ENCODE results near the gene SMARCD1. TPM values are rescaled to one million over a fixed set of nuclear protein-coding genes. Genes with fewer than 3 reads are reported as not detected.
"Not testable (repeated sequence)": the region's sequence is repeated elsewhere in the genome, so short reads cannot be mapped to it uniquely, and the experiment has no call there.

Gene SMARCD1
- polyA plus RNA-seq, 3 donors = 184 to 205 (median 190) TPM

DNA sequence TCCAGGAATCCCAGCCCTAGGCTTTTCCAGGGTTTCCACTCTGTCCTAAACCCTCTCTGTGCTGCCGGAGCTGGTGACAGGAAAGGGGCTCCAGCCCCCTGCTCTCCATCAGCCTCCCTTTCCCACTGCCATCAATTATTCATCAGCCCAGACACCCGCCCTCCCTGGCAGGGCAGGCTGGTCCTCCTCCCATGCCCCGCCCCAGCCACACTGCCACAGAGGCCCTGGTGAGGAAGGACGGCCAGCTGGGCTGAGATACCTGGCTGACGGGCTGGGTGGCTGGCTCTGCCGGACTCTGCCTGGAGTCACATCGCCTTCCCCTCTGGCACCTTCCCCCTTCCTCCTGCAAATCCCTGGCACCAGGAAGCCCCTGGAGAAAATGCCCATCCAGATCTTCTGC is 11.9 kb upstream of the SMARCD1 start:
- DNase-seq = no peak

DNA sequence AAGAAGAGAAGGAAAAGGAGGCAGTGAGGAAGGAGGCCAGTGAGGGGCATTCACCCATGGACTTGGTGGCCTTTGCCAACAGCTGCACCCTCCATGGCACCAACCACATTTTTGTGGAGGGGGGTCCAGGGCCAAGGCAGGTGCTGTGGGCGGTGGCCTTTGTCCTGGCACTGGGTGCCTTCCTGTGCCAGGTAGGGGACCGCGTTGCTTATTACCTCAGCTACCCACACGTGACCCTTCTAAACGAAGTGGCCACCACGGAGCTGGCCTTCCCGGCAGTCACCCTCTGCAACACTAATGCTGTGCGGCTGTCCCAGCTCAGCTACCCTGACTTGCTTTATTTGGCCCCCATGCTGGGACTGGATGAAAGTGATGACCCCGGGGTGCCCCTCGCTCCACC is 11.4 kb upstream of the SMARCD1 start:
- DNase-seq = no peak

DNA sequence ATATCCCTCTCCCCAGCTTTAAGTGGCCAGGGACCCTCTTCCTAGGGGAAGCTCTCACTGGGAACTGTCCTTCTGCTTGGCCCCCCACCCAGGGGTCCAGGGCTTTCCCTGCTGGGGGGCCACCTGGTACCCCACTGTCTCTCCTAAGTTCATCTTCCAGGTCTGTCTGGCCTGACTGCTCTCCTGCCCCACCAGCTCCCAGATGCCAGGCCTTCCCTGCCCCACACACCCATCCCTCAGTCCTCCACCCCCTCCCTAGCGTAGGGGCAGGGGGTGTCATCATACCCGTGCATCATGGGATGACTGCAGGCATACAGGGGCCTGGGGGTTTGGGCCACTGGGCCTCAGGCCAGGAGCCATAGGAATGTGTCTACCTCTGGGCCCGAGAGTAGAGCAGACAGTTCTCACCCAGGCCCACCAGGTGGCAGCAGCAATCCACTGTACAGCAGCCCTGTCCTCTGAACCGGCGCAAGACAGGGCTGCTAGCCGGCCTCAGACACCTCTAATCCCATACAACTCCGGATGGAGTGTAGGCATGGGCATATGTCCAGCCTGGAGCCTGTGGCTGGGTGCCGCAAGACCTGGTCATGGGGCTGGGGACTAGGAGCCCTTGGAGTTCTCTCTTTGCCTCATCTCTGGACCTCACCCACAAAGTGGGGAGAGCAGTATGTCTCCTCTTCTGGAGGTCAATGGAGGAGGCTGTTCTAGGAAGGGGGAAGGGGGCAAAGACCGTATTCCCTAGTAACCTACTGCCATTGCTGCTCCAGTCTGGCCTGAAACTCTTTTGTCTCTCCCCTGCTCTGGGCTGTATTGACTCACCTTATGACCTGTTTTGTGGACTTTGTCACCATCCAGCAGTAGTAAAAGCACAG is 10.0 kb upstream of the SMARCD1 start:
- DNase-seq = peak; percentile 79

DNA sequence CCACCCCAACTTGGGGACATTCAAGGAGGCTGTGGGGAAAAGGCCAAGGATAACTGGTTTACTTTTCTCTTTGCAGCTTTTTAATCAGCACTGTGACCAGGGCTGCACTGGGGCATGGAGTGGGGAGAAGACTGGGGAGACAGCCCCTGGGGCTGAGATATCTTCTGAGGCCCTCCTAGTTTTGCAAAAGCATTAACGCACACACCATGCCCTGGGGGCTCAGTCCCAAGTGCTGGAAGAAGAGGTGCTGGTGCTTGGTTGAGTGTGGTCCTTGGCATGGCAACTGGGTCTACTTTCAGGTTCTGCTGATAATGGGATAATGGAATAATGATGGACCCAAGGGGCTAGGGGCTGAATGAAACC is 9.4 kb upstream of the SMARCD1 start:
- DNase-seq = no peak

DNA sequence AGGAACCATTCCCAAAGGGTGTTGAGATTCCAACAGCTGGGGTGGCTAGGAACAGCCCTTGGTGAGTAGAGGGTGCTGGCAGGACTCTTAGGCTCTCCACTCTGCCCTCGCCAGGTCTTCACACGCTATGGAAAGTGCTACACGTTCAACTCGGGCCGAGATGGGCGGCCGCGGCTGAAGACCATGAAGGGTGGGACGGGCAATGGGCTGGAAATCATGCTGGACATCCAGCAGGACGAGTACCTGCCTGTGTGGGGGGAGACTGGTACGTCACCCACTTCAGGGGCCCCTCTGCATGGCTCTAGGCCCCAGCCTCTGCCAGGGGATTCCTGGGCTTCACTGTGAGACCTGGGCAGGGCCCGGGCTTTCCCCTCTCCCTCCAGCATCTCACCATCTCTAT is 8.0 kb upstream of the SMARCD1 start:
- no peak for DNase-seq

DNA sequence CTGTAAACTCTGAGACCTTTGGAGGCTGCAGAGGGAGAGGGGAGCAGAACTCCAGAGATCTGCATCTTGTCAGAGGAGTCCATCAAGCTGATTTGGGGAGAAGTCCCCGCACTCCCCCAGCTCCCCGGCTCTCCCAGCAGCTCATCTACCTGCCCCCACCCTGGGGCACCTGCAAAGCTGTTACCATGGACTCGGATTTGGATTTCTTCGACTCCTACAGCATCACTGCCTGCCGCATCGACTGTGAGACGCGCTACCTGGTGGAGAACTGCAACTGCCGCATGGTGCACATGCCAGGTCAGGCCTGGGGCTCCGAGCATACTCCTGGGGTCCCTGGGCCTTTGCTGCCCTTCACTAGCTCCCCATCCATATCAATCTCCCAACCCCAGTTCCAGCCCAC is 6.9 kb upstream of the SMARCD1 start:
- DNase-seq = no peak

DNA sequence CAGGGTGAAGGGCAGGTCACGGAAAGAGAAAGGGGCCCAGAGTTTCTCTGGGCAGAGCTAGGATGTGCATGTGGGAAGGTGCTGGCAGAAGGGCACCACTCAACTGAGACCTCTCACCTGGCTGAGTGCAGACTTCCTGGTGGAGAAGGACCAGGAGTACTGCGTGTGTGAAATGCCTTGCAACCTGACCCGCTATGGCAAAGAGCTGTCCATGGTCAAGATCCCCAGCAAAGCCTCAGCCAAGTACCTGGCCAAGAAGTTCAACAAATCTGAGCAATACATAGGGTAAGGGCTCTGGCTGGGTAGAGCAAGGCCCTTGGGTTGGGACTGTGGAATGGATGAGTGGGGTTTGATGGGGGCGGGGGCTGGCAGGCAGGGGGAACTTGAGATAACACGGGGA is 5.4 kb upstream of the SMARCD1 start:
- no peak for DNase-seq

DNA sequence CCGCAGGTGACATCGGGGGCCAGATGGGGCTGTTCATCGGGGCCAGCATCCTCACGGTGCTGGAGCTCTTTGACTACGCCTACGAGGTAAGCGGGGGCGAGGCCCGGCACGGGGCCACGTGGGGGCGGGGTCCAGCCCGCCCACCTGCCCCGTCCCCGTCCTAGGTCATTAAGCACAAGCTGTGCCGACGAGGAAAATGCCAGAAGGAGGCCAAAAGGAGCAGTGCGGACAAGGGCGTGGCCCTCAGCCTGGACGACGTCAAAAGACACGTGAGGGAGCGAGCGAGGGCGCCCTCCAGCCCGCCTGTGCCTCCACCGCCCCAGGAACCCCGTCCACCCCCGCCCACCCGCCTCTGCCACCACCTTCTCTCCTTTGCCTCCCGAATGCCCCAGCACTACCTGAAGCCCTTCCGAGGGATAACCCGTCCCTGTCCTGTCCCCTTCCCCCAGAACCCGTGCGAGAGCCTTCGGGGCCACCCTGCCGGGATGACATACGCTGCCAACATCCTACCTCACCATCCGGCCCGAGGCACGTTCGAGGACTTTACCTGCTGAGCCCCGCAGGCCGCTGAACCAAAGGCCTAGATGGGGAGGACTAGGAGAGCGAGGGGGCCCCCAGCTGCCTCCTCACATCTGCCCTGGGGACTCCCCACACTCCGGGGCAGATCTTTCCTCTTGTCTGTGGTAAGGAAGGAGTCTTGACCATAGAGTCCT is 3.9 kb upstream of the SMARCD1 start:
- no peak for DNase-seq

DNA sequence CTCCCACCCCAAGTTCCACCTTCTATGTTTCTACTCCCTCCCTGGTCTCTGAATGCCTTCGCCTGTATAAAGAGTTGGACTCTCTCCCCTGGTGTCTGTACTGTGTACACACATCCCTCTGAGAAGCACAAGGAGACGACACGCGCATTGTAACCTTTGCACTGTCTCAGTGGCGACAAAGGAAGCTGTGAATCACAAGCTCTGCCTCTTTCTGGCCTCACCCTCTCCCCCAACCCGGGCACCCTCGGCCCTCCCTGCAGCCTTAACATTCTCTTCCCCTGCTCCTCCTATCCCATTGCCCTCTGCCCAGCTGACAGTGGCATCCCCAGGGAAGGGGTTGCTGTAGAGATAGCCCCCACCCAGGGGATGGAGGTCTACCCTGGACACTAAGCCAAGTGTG is 2.5 kb upstream of the SMARCD1 start:
- no peak for DNase-seq

DNA sequence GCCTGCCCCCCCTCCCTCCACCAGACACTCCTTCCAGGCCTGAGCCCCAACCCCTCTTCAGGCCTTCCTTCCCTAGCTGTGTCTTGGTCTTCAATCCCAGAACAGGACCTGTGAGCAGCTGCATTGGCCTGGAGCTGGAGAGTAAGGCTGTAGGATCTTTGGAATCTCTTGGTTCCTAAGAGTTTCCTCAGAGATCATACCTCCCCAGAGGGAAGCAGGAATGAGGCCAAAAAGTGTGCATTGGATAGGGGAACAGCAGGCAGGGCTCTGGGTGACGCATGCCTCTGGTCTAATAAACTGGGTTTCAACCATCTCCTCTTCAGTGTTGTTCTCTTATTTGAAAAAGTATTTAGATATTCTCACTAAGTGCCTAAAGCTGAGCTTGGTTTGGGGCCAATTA is 1.8 kb upstream of the SMARCD1 start:
- no peak for DNase-seq

DNA sequence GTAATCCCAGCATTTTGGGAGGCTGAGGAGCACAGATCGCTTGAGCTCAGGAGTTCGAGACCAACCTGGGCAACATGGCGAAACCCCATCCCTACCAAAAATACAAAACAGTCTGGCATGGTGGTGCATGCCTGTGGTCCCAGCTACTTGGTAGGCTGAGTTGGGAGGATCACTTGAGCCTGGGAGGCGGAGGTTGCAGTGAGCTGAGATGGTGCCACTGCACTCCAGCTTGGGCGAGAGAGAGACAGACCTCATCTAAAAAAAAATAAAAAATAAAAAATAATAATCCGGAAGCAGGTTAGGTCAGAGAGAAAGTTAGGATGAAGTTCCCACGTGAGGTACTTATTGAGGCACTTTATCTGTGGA is 750 bp upstream of the SMARCD1 start:
- DNase-seq = not testable (repeated sequence)

DNA sequence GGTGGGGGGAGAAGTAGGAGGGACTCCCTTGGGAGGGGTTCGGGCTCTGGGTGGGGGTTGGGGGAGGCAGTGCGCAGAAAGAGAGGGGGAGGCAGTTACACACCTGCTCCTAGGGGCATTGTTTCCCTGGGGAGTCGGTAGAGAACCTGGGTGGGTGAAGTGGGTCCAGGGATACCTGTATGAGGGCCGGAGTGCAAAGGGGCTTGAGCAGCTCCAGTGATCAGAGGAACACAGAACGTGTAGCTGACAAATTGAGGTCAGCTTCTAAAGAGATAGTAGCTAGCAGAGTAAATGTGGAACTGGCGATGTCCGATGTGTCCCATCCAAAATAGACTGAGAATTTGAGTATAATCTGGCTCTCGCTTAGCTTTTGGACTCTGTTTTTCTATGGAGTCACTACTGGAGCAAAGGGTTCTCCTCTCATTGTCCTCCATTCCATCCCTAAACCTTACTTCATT is 502 bp downstream of the SMARCD1 start:
- DNase-seq = no peak

DNA sequence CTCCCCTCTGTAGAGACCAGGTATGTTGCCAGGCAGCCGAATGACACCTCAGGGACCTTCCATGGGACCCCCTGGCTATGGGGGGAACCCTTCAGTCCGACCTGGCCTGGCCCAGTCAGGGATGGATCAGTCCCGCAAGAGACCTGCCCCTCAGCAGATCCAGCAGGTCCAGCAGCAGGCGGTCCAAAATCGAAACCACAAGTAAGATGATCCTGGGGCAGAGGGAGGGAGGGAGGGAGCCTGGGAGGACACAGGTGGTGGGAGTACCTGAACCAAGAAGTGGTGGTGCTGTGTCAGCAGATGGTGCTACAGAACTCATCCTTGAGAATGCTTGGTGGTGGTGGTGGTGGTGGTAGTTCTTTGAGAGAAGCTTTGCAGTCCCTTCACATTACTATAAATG is 1.0 kb downstream of the SMARCD1 start:
- DNase-seq = no peak

DNA sequence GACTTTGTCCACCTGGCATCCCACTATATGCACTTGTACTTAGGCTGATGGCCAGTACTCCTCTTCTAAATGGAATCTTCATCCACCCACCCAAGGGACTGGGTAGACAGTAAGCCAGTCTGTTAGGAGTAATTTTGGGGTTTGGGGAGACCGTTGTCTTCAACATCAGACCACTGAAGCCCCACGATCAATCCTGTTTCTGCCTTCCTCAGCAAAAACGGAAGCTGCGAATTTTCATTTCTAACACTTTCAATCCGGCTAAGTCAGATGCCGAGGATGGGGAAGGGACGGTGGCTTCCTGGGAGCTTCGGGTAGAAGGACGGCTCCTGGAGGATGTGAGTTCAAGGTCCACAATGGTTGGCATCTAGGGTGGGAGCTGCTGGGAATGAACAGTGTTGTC is 2.0 kb downstream of the SMARCD1 start:
- DNase-seq = no peak

DNA sequence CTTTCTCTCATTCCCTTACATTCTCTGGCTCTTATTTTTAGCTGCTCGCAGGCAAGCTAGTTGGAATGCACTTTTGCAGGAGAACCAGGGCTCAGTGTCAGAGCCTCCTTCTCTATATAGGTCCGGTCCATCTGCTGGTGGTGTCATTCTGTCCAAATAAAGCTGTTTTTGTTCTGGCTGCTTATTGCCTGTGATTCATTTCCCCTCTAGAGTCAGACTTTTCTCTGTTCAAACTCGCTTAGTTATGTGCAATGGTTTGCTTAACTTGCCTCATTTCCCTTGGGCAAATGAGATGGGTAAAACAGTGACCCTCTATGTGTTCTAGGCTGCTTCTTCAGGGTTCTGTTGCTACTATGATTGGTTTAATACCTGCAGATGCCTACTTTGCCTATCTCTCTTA is 2.9 kb downstream of the SMARCD1 start:
- DNase-seq = no peak

DNA sequence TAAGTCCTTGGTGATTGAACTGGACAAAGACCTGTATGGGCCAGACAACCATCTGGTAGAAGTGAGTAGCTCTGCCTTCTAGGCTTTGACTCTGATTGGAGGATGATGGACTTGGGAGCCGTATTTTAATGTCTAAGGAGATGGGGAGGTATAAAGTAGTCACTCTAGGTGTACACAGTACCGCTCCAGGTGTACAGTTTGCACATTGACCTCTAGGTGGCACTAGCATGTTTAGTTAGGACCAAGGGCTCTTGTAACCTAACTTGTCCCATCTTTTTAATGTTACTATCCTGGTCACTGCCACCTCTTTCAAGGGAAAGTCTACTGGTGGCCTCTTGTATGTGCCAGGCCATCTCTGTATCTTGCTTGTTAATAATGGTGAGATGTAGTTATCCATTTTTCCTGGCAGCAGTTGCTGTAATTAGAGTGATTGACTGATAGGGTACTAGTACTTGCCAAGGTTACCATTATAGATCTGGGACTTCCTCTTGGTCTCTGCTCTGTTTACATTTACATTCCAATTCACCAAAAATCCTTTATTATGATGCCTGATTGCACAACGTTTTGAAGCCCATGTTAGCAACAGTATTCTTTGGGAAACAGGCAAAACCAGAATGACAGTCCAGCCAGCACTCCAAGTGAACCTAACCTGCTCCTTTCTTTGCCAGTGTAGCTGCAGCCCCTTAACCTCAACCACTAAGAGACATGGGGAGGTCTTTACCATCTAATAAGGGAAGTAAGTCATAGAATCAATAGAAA is 3.6 kb downstream of the SMARCD1 start:
- no peak for DNase-seq

DNA sequence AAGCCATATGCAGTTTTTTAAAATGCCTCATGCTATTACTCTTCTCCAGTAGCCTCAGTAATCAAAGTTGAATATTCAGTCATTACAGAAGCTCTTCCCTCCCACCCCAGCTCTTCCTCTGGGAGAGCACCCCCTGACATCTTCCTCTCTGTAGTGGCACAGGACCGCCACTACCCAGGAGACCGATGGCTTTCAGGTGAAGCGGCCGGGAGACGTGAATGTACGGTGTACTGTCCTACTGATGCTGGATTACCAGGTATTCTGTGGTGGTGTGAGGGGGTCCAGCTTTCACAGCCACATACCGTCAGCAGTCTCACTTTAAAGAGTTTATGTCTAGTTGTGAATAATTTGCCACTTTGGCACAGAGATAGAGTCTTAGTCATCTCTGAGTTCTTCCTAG is 4.6 kb downstream of the SMARCD1 start:
- no peak for DNase-seq

DNA sequence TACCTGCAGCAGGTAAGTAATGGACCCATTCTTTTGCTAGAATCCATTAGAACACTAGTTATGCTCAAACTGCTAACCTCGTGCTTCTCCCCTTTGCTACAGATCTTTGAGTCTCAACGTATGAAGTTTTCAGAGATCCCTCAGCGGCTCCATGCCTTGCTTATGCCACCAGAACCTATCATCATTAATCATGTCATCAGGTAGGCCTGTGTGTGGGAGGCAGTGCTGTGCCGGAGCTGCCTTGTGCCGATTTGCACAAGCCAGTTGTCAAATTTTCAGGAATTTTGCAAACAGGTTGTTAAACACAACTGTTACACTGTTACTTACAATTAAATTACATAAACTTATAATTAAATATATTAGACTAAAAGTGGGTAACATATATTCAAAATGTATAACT is 5.2 kb downstream of the SMARCD1 start:
- no peak for DNase-seq

DNA sequence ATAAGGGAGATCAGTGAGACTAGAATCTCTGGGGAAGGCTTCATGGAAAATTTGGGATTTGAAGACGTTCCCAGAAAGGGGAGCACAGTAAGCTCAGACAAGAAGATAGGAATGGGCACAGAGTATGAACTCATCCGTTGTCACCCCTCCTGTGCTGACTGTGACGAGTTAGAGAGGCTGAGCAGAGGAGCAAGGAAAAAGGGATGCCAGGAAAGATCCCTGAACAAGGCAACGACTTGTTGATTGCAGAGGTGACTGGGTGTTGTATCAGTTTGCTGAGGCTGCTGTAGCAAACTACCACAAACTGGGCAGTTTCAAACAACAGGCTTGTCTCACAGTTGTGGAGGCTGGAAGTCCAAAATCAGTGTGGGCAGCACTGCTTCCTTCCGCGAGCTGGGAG is 12.8 kb downstream of the SMARCD1 start:
- no peak for DNase-seq

DNA sequence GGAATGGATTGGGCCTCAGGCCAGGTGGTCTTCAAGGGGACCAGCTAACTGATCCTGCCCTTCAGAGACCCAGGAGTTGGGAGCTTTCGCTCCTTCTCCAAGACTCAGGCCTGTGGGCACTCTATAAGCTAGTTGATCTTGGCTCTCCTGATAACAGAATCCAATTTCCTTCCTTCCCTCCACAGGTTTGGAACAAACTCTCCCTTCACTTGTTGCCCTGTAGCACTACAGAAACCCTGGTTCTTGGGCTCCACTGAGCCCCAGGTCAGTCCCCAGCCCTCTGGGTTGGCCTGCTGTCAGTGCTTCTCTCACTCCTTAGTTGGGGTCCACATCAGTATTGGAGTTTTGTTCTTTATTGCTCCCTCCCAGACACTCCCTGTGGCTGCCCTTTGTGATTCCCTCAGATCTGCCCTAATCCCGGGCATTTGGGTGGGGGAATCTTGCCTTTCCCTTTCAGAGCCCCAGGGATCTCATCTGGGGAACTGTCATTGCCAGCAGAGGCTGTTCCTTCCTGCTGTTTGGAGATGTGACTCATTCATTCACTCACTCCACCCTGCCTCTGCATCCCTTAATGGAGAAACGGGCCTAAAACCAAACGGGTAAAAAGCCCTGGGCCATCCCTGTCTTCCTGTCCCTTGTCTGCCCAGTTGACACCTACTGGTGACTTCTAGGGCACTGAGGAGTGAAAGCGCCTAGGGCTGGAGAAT is 14.3 kb downstream of the SMARCD1 start:
- no peak for DNase-seq

DNA sequence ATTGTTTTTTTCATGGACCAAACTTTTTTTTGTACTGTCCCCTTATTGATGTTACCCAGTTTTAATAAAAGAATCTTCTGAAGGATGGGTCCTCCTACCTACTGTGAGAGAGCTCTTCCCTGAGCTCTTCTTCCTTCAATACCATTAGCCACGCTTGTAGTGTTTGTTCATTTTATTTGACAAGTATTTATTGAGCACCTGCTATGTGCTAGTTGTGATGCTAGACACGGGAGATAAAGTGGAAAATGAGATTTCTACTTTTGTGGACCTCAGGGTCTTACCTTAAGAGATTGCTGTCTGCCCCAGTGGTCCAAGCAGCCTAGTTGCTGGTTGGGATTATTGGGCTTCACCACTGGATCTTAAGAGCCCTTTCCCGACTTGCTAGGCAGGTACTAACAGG is 15.4 kb downstream of the SMARCD1 start:
- no peak for DNase-seq

DNA sequence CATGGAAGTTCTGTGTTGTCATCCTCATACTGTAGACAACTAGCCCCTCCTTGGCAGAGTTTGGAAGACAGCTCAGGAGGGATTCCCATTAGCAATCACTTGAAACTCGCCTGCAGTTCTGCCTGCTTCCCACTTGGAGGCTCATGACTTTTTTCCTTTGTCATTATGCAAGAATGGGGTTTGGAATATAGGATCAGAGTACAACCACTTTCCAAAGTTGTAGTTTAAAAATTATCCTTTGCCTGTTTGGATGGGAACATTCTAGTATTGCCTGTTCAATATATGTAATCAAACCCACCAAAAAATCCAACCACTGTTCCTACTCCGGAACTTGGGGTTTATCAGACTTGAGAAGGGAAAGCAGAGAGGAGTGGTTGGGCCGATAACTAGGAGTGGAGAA is 16.5 kb downstream of the SMARCD1 start:
- no peak for DNase-seq

All from renal pelvis (tissue), 4 donors.